T-cell (primary cell): ENCODE measurements around the gene BLOC1S1. TPM values are rescaled to one million over a fixed set of nuclear protein-coding genes. Genes with fewer than 3 reads are reported as not detected.

ENCODE experiments used
- ATAC-seq, 4 experiments: fragments of 200-7000 bp in 3 of 4; fragments of 150-1000 bp in 1 of 4; cut with Tn5 transposase; replicated peaks in 1 of 4; 1 replicate in 3 of 4; 2 replicates in 1 of 4; pipeline ENCODE4 v1.10.0; 2021; ENCODE audit warnings: moderate library complexity in 3 of 4, mild to moderate bottlenecking in 2 of 4, moderate number of reproducible peaks in 1 of 4
- CTCF ChIA-PET, 2 donors: fragments of 300-600 bp; sonication (Branson Sonifier 250); formaldehyde crosslinking; loops; one replicate each; lab custom pipeline; 2022; ENCODE audit warnings: antibody characterized with exemption in 2 of 2; lab: Charles Lee
- POLR2A ChIA-PET, 2 donors: fragments of 300-600 bp; sonication (Branson Sonifier 250); formaldehyde crosslinking; loops; one replicate each; lab custom pipeline; 2022; ENCODE audit warnings: antibody characterized with exemption in 2 of 2; lab: Charles Lee
- DNase-seq, 35 experiments: peaks; one replicate each; pipeline versions ENCODE4 v3.0.0 to v3.0.0-alpha.2; 2013 to 2023
- H3K27ac ChIP-seq: one replicate; pipeline ENCODE4 v1.5.1; 2013; ENCODE audit warnings: low read length
- H3K27me3 ChIP-seq, 2 experiments: replicated peaks in 1 of 2; 1 replicate in 1 of 2; 2 replicates in 1 of 2; pipeline versions ENCODE4 v1.6.1 to v1.7.0; 2013; ENCODE audit warnings: low read length in 1 of 2, mixed read lengths in 1 of 2; ENCODE audit not compliant: control insufficient read depth in 2 of 2, insufficient read depth in 2 of 2; ENCODE audit errors: extremely low read depth in 1 of 2
- H3K36me3 ChIP-seq, 2 donors: 1 replicate in 1 of 2; 2 replicates in 1 of 2; pipeline versions ENCODE4 v1.6.1 to v1.7.0; 2013; ENCODE audit warnings: low read length in 1 of 2; ENCODE audit not compliant: control insufficient read depth in 2 of 2, insufficient read depth in 1 of 2; ENCODE audit errors: extremely low read depth in 1 of 2
- H3K4me1 ChIP-seq, 2 experiments: 1 replicate in 1 of 2; 2 replicates in 1 of 2; pipeline versions ENCODE4 v1.6.1 to v1.7.0; 2013; ENCODE audit warnings: low read length in 2 of 2, mixed read lengths in 1 of 2; ENCODE audit not compliant: insufficient read depth in 2 of 2, control insufficient read depth in 1 of 2; ENCODE audit errors: extremely low read depth in 1 of 2
- H3K4me3 ChIP-seq, 2 donors: 1 replicate in 1 of 2; 2 replicates in 1 of 2; pipeline versions ENCODE4 v1.5.1 to v1.7.0; 2013; ENCODE audit warnings: mild to moderate bottlenecking in 2 of 2, low read length in 1 of 2, moderate library complexity in 1 of 2; ENCODE audit not compliant: control insufficient read depth in 1 of 2; ENCODE audit errors: extremely low read depth in 1 of 2
- H3K9me3 ChIP-seq: 2 replicates; pipeline ENCODE4 v1.7.0; 2013
- H3K27ac Mint-ChIP-seq, 2 donors: one replicate each; pipeline ENCODE4 v1.8.0; 2020 to 2021; ENCODE audit warnings: mild to moderate bottlenecking in 2 of 2, mixed read lengths in 2 of 2
- H3K27me3 Mint-ChIP-seq, 2 donors: one replicate each; pipeline ENCODE4 v1.8.0; 2021 to 2022; ENCODE audit warnings: mixed read lengths in 2 of 2
- H3K36me3 Mint-ChIP-seq: one replicate; pipeline ENCODE4 v1.8.0; 2021; ENCODE audit warnings: mixed read lengths
- H3K4me1 Mint-ChIP-seq, 3 donors: one replicate each; pipeline ENCODE4 v1.8.0; 2020 to 2022; ENCODE audit warnings: mixed read lengths in 3 of 3, mild to moderate bottlenecking in 1 of 3
- H3K4me3 Mint-ChIP-seq, 3 donors: one replicate each; pipeline ENCODE4 v1.8.0; 2020 to 2022; ENCODE audit warnings: mild to moderate bottlenecking in 3 of 3, mixed read lengths in 3 of 3, moderate library complexity in 3 of 3
- H3K9me3 Mint-ChIP-seq, 3 donors: one replicate each; pipeline ENCODE4 v1.8.0; 2020 to 2022; ENCODE audit warnings: mixed read lengths in 3 of 3
- WGBS: methylation state at CpG from one replicate; pipeline ENCODE4 v1.1.5; 2013; ENCODE audit warnings: missing lambda C conversion rate; ENCODE audit not compliant: insufficient coverage; 5-methylcytosine and 5-hydroxymethylcytosine counted together
- total RNA-seq, 35 experiments: library from RNA in 6 of 35; stranded (reverse) in 6 of 35; fragments of 120-200 nt in 1 of 35; gene quantifications; one replicate each; pipeline versions ENCODE4 v1.2.1 to v1.2.4 and lab custom pipeline; 2013 to 2026

The BLOC1S1 gene
- total RNA-seq, 5 donors from 2014 or later (not counting 1 experiment from before 2014, with no cell fraction given), result 49.4 to 76.6 (median 72.7) TPM

DNA sequence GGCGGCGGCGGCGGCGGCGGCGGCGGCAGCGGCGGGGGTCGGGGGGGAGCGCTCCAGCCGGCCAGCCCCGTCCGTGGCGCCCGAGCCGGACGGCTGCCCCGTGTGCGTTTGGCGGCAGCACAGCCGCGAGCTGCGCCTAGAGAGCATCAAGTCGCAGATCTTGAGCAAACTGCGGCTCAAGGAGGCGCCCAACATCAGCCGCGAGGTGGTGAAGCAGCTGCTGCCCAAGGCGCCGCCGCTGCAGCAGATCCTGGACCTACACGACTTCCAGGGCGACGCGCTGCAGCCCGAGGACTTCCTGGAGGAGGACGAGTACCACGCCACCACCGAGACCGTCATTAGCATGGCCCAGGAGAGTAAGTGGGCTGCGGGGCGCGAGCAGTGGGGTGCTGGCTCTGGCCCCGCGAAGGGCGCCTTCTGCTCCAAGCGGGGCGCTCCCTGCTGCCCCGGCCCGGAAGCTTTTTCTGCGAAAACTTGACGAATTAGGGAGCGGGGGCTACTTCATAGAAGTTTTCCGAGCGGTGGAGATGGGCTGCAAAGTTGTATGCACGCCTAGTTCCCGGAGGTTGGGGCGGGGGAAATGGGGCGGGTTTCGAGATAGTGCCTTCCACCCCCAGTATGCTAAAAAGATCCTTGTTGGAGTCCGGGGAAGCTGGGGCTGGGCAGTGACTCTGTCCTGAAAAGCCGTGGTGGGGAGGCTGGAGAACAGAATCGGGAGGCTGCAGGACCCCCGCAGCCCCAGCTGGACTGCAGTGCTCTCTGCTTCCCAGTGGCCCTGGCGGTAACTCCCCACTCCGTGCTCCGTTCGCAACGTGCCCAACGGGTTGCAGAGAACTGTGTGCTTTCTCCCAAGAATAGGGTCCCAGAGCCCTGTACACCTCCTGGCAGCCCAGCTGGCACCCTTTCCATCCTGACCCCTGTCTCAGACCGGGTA is 27.8 kb downstream of the BLOC1S1 start:
- Mint-ChIP-seq H3K36me3 (no peaks in the 10 kb centered on the region), H3K4me3 (peak overlapping the region; percentile 91 to 92 (median 91)), H3K27ac (peak overlapping the region; percentile 80 to 90), H3K9me3 (no peaks in the 10 kb centered on the region), H3K27me3 (no peaks in the 10 kb centered on the region), H3K4me1 (peaks cover 26 to 51% (median 43%) of the 10 kb centered on the region in 3 donors)
- peak overlapping the region; percentile 61 to 83 for H3K4me3 ChIP-seq
- H3K9me3 ChIP-seq, result no peaks in the 10 kb centered on the region
- CTCF ChIA-PET, result interaction anchor here (0.6 to 2.3 kb wide), 4 partner anchors 75 to 980 kb away, joined by 3 to 11 read pairs (median 3); partner anchors contain the start of genes ORMDL2 (in 1 of the 2) and SARNP (in 1 of the 2)
- 2% methylated on average over 64 of the region's 73 CpGs for WGBS
- peak overlapping the region; percentile 21 for H3K27ac ChIP-seq
- H3K36me3 ChIP-seq, result peaks cover 0 to 2% of the 10 kb centered on the region in 2 donors
- H3K27me3 ChIP-seq, result no peaks in the 10 kb centered on the region
- POLR2A ChIA-PET, result interaction anchor here in 1 of 2 donors (0.7 to 1.0 kb wide), 2 partner anchors 73 to 230 kb away, joined by 3 to 6 read pairs; partner anchors contain the start of gene RAB5B
- H3K4me1 ChIP-seq, result peaks cover 8 to 31% of the 10 kb centered on the region in 2 experiments
- DNase-seq, result peak in 24 of 35 experiments; percentile 5 to 71 (median 38)
- peak; percentile 44 to 63 (median 60) for ATAC-seq

DNA sequence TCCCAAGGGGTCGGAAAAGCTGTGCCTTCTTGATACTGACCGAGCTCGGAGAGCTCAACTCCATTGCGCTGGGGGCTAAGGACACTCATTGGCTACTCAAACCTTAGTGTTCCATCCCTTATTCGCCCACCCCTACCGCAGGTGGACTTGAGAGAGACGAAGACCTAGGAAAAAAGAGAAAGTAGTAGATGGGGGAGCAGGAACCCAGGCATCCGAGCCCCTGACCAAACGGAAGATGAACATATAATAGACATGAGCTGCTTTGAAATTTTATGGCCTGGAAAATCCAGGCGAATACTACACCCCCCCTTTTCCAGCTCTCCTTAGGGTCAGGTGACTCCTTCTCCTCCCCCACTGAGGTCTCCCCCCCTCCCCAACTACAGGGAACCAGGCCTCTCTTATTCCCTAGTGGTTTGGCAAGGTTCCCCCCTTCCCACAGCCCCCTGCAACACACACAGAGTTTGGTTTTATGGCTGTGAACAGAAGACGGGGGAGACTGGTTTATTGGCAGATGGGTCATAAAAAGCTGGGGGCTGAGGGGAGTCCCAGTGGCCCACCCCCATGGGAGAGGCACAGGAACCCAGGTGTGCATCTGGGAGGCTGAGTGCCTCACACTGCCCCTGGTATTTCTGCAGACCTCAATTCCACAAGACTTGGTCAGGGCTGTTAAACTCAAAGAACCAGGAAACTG is 28.6 kb downstream of the BLOC1S1 start:
- H3K4me1 Mint-ChIP-seq, result peaks cover 26 to 48% (median 40%) of the 10 kb centered on the region in 3 donors
- no peaks in the 10 kb centered on the region for H3K36me3 Mint-ChIP-seq
- no peaks in the 10 kb centered on the region for H3K9me3 Mint-ChIP-seq
- peaks cover 8 to 31% of the 10 kb centered on the region in 2 experiments for H3K4me1 ChIP-seq
- peak overlapping the region; percentile 80 to 90 for H3K27ac Mint-ChIP-seq
- no peak for ATAC-seq
- H3K4me3 Mint-ChIP-seq, result peak overlapping the region; percentile 91 to 92 (median 91)
- H3K36me3 ChIP-seq, result peaks cover 2 to 9% of the 10 kb centered on the region in 2 donors
- no peak for DNase-seq
- peak overlapping the region; percentile 61 to 83 for H3K4me3 ChIP-seq
- ChIA-PET POLR2A (interaction anchor here (0.6 to 1.0 kb wide), 3 partner anchors 9 to 379 kb away, joined by 3 to 7 read pairs (median 3); partner anchors contain the start of gene RAB5B (in 1 of the 2)), CTCF (interaction anchor here (0.6 to 2.3 kb wide), 4 partner anchors 74 to 884 kb away, joined by 3 to 11 read pairs (median 7); partner anchors contain the start of genes ORMDL2 (in 1 of the 2) and SARNP (in 1 of the 2))
- H3K27ac ChIP-seq, result peak overlapping the region; percentile 21
- no peaks in the 10 kb centered on the region for H3K27me3 ChIP-seq
- no peaks in the 10 kb centered on the region for H3K9me3 ChIP-seq
- 20% methylated on average over 1 of the region's 11 CpGs for WGBS
- H3K27me3 Mint-ChIP-seq, result no peaks in the 10 kb centered on the region

GRCh38 chr12:55745361-55746173 is 29.7 kb downstream of the BLOC1S1 start:
- POLR2A ChIA-PET, result interaction anchor here in 1 of 2 donors (0.8 kb wide), 1 partner anchor 8 kb away, joined by 7 read pairs; no protein-coding TSS in a partner anchor
- Mint-ChIP-seq H3K27me3 (no peaks in the 10 kb centered on the region), H3K4me1 (peaks cover 26 to 48% (median 40%) of the 10 kb centered on the region in 3 donors), H3K36me3 (no peaks in the 10 kb centered on the region), H3K4me3 (peak overlapping the region; percentile 91 to 92 (median 91)), H3K9me3 (no peaks in the 10 kb centered on the region), H3K27ac (peak overlapping the region; percentile 80 to 90)
- Histone ChIP-seq H3K36me3 (peaks cover 5 to 12% of the 10 kb centered on the region in 2 donors), H3K4me1 (peaks cover 8 to 31% of the 10 kb centered on the region in 2 experiments), H3K9me3 (no peaks in the 10 kb centered on the region), H3K4me3 (no peak overlapping the region), H3K27me3 (no peaks in the 10 kb centered on the region), H3K27ac (no peak overlapping the region)
- CTCF ChIA-PET, result interaction anchor here (0.7 to 2.3 kb wide), 4 partner anchors 9 to 444 kb away, joined by 5 to 11 read pairs (median 10); partner anchors contain the start of genes ORMDL2 (in 1 of the 2), SARNP (in 1 of the 2) and SMARCC2 (in 1 of the 2)
- DNase-seq (no peak), ATAC-seq (no peak)
- 80% methylated on average over 6 of the region's 13 CpGs for WGBS

DNA sequence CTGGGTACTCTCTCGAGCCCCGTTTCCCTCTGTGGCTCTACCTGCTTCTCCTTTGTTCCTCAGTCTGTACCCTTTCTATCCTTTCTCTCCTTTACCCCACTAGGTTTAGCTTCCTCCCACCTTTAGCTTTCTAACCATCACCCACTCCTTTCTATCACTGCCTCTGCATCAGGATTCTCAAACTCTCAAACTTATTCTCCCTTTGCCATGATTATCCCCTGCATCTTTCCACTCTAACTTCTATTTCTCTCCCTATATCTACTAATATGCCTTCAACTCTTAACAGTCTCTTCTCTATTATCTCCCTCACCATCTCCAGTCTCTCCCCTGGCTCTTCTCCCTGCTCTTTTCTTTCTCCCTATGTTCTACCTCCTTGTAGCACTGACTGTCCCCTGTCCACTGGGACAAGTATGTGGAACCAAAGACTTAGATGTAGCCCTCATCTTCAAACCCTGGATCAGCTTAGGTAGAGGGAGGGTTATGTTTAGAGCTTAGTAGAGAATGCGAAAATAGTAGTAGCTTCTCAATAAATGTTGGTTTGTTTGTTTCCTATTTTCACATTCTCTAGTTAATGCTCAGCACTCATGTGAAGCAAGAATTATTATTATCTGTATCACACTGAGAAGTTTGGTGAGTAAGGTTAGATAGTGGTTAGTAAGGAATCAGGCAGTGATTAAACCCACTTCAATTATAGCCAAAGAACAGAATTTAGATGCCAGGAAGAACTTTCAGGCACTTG is 30.5 kb downstream of the BLOC1S1 start:
- WGBS, result 61% methylated on average over 2 of the region's 3 CpGs
- POLR2A ChIA-PET, result interaction anchor here (0.5 to 1.1 kb wide), 4 partner anchors 8 to 587 kb away, joined by 3 to 7 read pairs (median 4); partner anchors contain the start of gene PAN2 (in 1 of the 2)

GRCh38 chr12:55746913-55747231 is 31.0 kb downstream of the BLOC1S1 start:
- no peaks in the 10 kb centered on the region for H3K9me3 Mint-ChIP-seq
- H3K4me1 ChIP-seq, result peaks cover 8 to 31% of the 10 kb centered on the region in 2 experiments
- H3K27ac Mint-ChIP-seq, result peak overlapping the region; percentile 67 to 85
- no peak overlapping the region for H3K4me3 ChIP-seq
- CTCF ChIA-PET, result interaction anchor here (0.7 to 2.4 kb wide), 8 partner anchors 9 to 283 kb away, joined by 3 to 10 read pairs (median 6); partner anchors contain the start of gene DNAJC14 (in 1 of the 2)
- H3K27me3 Mint-ChIP-seq, result no peaks in the 10 kb centered on the region
- no peak overlapping the region for H3K27ac ChIP-seq
- H3K4me3 Mint-ChIP-seq, result no peak overlapping the region
- H3K36me3 Mint-ChIP-seq, result peaks cover 1% of the 10 kb centered on the region
- no peak for DNase-seq
- H3K27me3 ChIP-seq, result no peaks in the 10 kb centered on the region
- H3K4me1 Mint-ChIP-seq, result peaks cover 26 to 48% (median 40%) of the 10 kb centered on the region in 3 donors
- H3K9me3 ChIP-seq, result no peaks in the 10 kb centered on the region
- ATAC-seq, result no peak
- peaks cover 5 to 24% of the 10 kb centered on the region in 2 donors for H3K36me3 ChIP-seq
- POLR2A ChIA-PET, result interaction anchor here (0.5 to 1.1 kb wide), 5 partner anchors 9 to 587 kb away, joined by 3 to 7 read pairs (median 4); partner anchors contain the start of gene PAN2 (in 1 of the 2)

More for the DNA sequence above, 30.5 kb downstream of the BLOC1S1 start:
- Mint-ChIP-seq H3K27ac (peak overlapping the region; percentile 67 to 85), H3K4me1 (peaks cover 26 to 48% (median 40%) of the 10 kb centered on the region in 3 donors), H3K27me3 (no peaks in the 10 kb centered on the region), H3K36me3 (no peaks in the 10 kb centered on the region), H3K9me3 (no peaks in the 10 kb centered on the region), H3K4me3 (peak overlapping the region; percentile 12 to 32 (median 29))
- Histone ChIP-seq H3K4me1 (peaks cover 8 to 31% of the 10 kb centered on the region in 2 experiments), H3K27me3 (no peaks in the 10 kb centered on the region), H3K36me3 (peaks cover 5 to 19% of the 10 kb centered on the region in 2 donors), H3K9me3 (no peaks in the 10 kb centered on the region), H3K4me3 (no peak overlapping the region), H3K27ac (no peak overlapping the region)
- no peak for ATAC-seq
- DNase-seq, result no peak
- CTCF ChIA-PET, result interaction anchor here (0.7 to 2.4 kb wide), 6 partner anchors 8 to 283 kb away, joined by 3 to 10 read pairs (median 6); partner anchors contain the start of gene DNAJC14 (in 1 of the 2)
